Measurements from ENCODE around the gene ADCY4. TPM values are rescaled to one million over a fixed set of nuclear protein-coding genes. Genes with fewer than 3 reads are reported as not detected.
A peak's percentile ranks its signal among the peaks of the same experiment; 100 is the strongest.

The ADCY4 gene
- total RNA-seq, 1 donor from 2014 or later: 74.6 TPM

- no peak overlapping the region for H3K4me3 Mint-ChIP-seq (ENCODE audit: unreplicated experiment)
- peaks cover 17% of the 10 kb centered on the region for H3K27me3 Mint-ChIP-seq (ENCODE audit: unreplicated experiment)
- no peaks in the 10 kb centered on the region for H3K9me3 Mint-ChIP-seq (ENCODE audit: unreplicated experiment)
Measured at GRCh38 chr14:24281636-24282035, 53.2 kb downstream of the ADCY4 start.

GRCh38 chr14:24280797-24281460, 53.9 kb downstream of the ADCY4 start:
- peaks cover 13% of the 10 kb centered on the region for H3K27me3 Mint-ChIP-seq (ENCODE audit: unreplicated experiment)
- DNase-seq (ENCODE audit: low spot score): no peak
- no peak overlapping the region for H3K27ac Mint-ChIP-seq (ENCODE audit: unreplicated experiment)
- peaks cover 8% of the 10 kb centered on the region for H3K4me1 Mint-ChIP-seq (ENCODE audit: unreplicated experiment)
- no peak for TF ChIP-seq CTCF (IDR thresholded peaks at IDR 0.05; ENCODE audit: unreplicated experiment)
- H3K4me3 Mint-ChIP-seq (ENCODE audit: unreplicated experiment): no peak overlapping the region
- no peaks in the 10 kb centered on the region for H3K36me3 Mint-ChIP-seq (ENCODE audit: low read depth, unreplicated experiment)
- no peaks in the 10 kb centered on the region for H3K9me3 Mint-ChIP-seq (ENCODE audit: unreplicated experiment)

More at GRCh38 chr14:24281636-24282035, 53.2 kb downstream of the ADCY4 start:
- Mint-ChIP-seq H3K27ac (ENCODE audit: unreplicated experiment) (no peak overlapping the region), H3K4me1 (ENCODE audit: unreplicated experiment) (peaks cover 8% of the 10 kb centered on the region), H3K36me3 (ENCODE audit: low read depth, unreplicated experiment) (no peaks in the 10 kb centered on the region)
- TF ChIP-seq CTCF (IDR thresholded peaks at IDR 0.05; ENCODE audit: unreplicated experiment): no peak
- DNase-seq (ENCODE audit: low spot score): no peak

GRCh38 chr14:24279301-24280186, 55.3 kb downstream of the ADCY4 start:
- Mint-ChIP-seq H3K27me3 (ENCODE audit: unreplicated experiment) (peaks cover 11% of the 10 kb centered on the region), H3K9me3 (ENCODE audit: unreplicated experiment) (no peaks in the 10 kb centered on the region), H3K4me3 (ENCODE audit: unreplicated experiment) (no peak overlapping the region), H3K27ac (ENCODE audit: unreplicated experiment) (no peak overlapping the region), H3K4me1 (ENCODE audit: unreplicated experiment) (peaks cover 8% of the 10 kb centered on the region), H3K36me3 (ENCODE audit: low read depth, unreplicated experiment) (peaks cover 3% of the 10 kb centered on the region)
- TF ChIP-seq CTCF (IDR thresholded peaks at IDR 0.05; ENCODE audit: unreplicated experiment): no peak
- no peak for DNase-seq (ENCODE audit: low spot score)

GRCh38 chr14:24278424-24278823, 56.4 kb downstream of the ADCY4 start:
- peaks cover 3% of the 10 kb centered on the region for H3K36me3 Mint-ChIP-seq (ENCODE audit: low read depth, unreplicated experiment)
- no peak for DNase-seq (ENCODE audit: low spot score)
- TF ChIP-seq CTCF (IDR thresholded peaks at IDR 0.05; ENCODE audit: unreplicated experiment): no peak
- no peaks in the 10 kb centered on the region for H3K9me3 Mint-ChIP-seq (ENCODE audit: unreplicated experiment)
- H3K4me1 Mint-ChIP-seq (ENCODE audit: unreplicated experiment): peaks cover 8% of the 10 kb centered on the region
- H3K27me3 Mint-ChIP-seq (ENCODE audit: unreplicated experiment): peaks cover 11% of the 10 kb centered on the region
- H3K4me3 Mint-ChIP-seq (ENCODE audit: unreplicated experiment): peak overlapping the region; percentile 16
- peak overlapping the region; percentile 26 for H3K27ac Mint-ChIP-seq (ENCODE audit: unreplicated experiment)

Data from endothelial cell (in vitro differentiated cells).